Brain microvascular endothelial cell (primary cell): ENCODE measurements around the gene KRTAP10-11.

ENCODE experiments used
- DNase-seq: peaks from one replicate; pipeline ENCODE4 v3.0.0-alpha.2; 2020
- H3K27ac ChIP-seq: fragments of 250-450 bp; sonication (Bioruptor Pico); 2 replicates; pipeline ENCODE4 v1.5.1; 2020; ENCODE audit warnings: mild to moderate bottlenecking, moderate library complexity
- H3K27me3 ChIP-seq: fragments of 250-450 bp; sonication (Bioruptor Pico); replicated peaks from 2 replicates; pipeline ENCODE4 v1.5.1; 2020; ENCODE audit warnings: mild to moderate bottlenecking
- H3K36me3 ChIP-seq: fragments of 250-450 bp; sonication (Bioruptor Pico); replicated peaks from 2 replicates; pipeline ENCODE4 v1.5.1; 2020; ENCODE audit warnings: mild to moderate bottlenecking
- H3K4me3 ChIP-seq: 2 replicates; pipeline ENCODE4 v1.5.1; 2011; ENCODE audit warnings: low read depth, mild to moderate bottlenecking, control low read depth, low read length, moderate library complexity
- CTCF ChIP-seq: IDR thresholded peaks from 2 replicates; pipeline ENCODE4 v1.5.1; 2011; ENCODE audit warnings: low read depth, mild to moderate bottlenecking, moderate library complexity, low read length, control low read depth, inconsistent platforms; ENCODE audit errors: missing control alignments
- in situ Hi-C: cut with HindIII; loops from 2 replicates; pipeline ENCODE4 v1.10.0; 2017; ENCODE audit warnings: low sequenced_read_pairs, low pct_ligation_motif_present

Gene KRTAP10-11

DNA sequence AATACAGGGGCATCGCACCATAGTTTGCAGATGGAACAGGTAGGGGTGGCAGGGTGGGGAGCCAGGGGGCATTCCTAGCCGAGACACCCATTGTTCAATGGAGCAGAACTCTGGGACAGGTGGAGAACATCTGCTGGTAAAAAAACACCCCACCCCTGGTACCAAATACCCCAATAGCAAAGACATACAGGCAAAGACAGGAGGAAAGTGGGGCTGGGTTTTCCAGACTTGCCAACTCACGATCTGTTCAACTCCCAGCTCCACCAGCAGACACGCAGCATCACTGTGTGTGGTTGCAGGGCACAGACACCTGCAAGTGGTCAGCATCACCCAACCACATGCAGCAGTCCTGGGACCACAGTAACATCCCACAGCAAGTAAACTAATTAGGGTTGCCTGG, 34.7 kb upstream of the KRTAP10-11 start:
- no peak overlapping the region for H3K4me3 ChIP-seq
- no peak overlapping the region for H3K27ac ChIP-seq
- TF ChIP-seq CTCF, result no peak
- in situ Hi-C loops, result no loop called here
- DNase-seq, result no peak
- H3K36me3 ChIP-seq, result no peaks in the 10 kb centered on the region
- no peaks in the 10 kb centered on the region for H3K27me3 ChIP-seq

DNA sequence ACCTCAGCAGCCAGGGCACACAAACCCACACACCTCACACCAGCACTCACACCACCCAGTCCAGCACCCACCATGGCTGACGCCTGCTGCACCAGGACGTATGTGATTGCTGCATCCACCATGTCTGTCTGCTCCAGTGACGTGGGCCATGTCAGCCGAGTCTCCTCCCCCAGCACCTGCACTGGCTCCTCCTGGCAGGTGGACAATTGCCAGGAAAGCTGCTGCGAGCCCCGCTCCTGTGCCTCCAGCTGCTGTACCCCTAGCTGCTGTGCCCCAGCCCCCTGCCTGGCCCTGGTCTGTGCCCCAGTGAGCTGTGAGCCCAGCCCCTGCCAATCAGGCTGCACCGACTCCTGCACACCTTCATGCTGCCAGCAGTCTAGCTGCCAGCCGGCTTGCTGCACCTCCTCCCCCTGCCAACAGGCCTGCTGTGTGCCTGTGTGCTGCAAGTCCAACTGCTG, 34.2 kb upstream of the KRTAP10-11 start, which contains the start of gene KRTAP10-8:
TSS of gene KRTAP10-8 (plus strand) at position 51 of the 458 bp plus-strand sequence. CDS start at position 73, 22 bp downstream.
- DNase-seq, result no peak
- in situ Hi-C loops, result no loop called here
- Histone ChIP-seq H3K27ac (no peak within 1 kb of the TSS), H3K4me3 (no peak within 1 kb of the TSS), H3K27me3 (no peaks in the 10 kb centered on the region), H3K36me3 (no peaks in the 10 kb centered on the region)
- TF ChIP-seq CTCF, result no peak

GRCh38 chr21:44612669-44613229, 33.5 kb upstream of the KRTAP10-11 start:
- H3K27ac ChIP-seq, result no peak overlapping the region
- no peak for DNase-seq
- no peaks in the 10 kb centered on the region for H3K36me3 ChIP-seq
- H3K4me3 ChIP-seq, result no peak overlapping the region
- in situ Hi-C loops, result no loop called here
- no peaks in the 10 kb centered on the region for H3K27me3 ChIP-seq
- TF ChIP-seq CTCF, result no peak

GRCh38 chr21:44613386-44614155, 32.6 kb upstream of the KRTAP10-11 start:
- Histone ChIP-seq H3K4me3 (no peak overlapping the region), H3K36me3 (no peaks in the 10 kb centered on the region), H3K27me3 (no peaks in the 10 kb centered on the region), H3K27ac (no peak overlapping the region)
- in situ Hi-C loops, result no loop called here
- TF ChIP-seq CTCF, result no peak
- DNase-seq, result no peak

- Histone ChIP-seq H3K27me3 (no peaks in the 10 kb centered on the region), H3K4me3 (no peak overlapping the region), H3K36me3 (no peaks in the 10 kb centered on the region), H3K27ac (no peak overlapping the region)
- no peak for DNase-seq
- in situ Hi-C loops, result no loop called here
- no peak for TF ChIP-seq CTCF
Measured at GRCh38 chr21:44614161-44614631, 32.0 kb upstream of the KRTAP10-11 start.
